HG02678 (cell line): Measurements from ENCODE around the gene MOAP1.
"Not testable (repeated sequence)": the region's sequence is repeated elsewhere in the genome, so short reads cannot be mapped to it uniquely, and the experiment has no call there.

Source experiments
- ATAC-seq: cut with Tn5 transposase; IDR thresholded peaks from one replicate; pipeline ENCODE4 v1.9.1; 2021; ENCODE audit warnings: mild to moderate bottlenecking, moderate library complexity; ENCODE audit not compliant: unreplicated experiment

MOAP1 gene

DNA sequence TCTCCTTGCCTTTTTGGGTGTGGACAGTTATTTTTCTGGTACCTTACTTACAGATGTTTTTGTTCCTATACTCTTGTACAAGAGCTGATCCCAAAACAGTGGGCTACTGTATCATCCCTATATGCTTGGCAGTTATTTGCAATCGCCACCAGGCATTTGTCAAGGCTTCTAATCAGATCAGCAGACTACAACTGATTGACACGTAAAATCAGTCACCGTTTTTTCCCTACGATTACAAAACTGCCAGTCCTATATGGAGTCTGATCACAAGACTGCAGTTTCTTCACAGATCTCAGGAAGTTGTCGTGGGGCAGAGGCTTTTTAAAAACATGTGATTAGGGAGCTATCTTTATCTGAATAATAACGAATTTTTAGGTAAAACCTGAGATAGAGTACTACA lies 1.8 kb upstream of the MOAP1 start:
- no peak for ATAC-seq

DNA sequence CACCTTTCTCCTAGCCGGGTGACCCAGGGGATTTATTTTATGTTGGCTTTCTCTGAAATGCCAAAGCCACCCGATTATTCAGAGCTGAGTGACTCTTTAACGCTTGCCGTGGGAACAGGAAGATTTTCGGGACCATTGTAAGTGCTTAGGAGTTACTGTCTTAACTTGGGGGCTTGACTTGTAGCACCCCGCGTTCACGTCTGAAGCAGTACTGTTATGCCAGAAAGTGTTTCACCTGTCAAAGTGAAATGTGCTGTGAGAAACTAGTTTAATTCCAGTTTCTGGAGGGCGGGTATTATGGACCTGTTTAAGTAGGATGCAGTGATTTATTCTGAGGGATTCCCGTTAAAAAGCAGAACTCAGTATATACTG lies 638 bp upstream of the MOAP1 start:
- peak; percentile 6 for ATAC-seq

DNA sequence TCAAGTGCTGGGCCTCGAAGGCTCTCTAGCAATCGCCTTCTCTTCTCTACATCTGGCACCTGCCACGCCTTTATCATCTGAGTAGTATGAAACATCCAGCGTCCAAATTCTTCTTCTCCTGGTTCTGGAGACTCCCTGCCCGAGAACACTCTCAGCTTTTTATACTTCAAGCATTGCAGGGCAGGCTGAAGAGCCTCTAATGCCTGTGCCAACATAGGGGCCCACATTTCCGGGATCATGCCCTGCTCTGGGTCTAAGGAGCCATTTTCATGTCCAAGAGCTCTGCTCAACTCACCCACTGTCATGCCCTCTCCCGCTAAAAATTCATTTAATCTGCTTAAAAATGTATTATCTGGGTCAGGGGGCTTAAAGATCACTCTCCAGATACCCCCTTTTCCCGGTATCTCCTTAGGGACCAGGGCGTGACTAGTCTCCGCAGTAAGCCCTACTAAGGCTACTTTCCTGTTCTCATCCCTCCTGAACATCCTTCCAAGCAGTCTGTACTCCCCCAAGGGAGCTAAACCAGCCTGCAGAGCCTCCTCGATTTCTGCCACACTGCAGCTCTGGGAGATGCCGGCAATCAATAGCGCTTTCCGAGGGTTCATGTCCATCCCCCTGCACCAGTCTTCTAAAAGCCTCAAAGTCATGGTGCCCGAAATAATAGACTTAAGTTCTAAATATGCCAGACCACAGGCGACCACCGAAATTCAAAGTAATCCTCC lies 940 bp downstream of the MOAP1 start:
- no peak for ATAC-seq

- no peak for ATAC-seq
Observed at GRCh38 chr14:93175492-93175891, 9.2 kb downstream of the MOAP1 start.

- not testable (repeated sequence) for ATAC-seq
Observed at GRCh38 chr14:93174731-93175130, 10.0 kb downstream of the MOAP1 start.

- ATAC-seq = no peak
Observed at GRCh38 chr14:93173943-93174395, 10.7 kb downstream of the MOAP1 start.

GRCh38 chr14:93171376-93171775 lies 13.3 kb downstream of the MOAP1 start:
- ATAC-seq = no peak

- not testable (repeated sequence) for ATAC-seq
Observed at GRCh38 chr14:93170141-93170540, 14.6 kb downstream of the MOAP1 start.

DNA sequence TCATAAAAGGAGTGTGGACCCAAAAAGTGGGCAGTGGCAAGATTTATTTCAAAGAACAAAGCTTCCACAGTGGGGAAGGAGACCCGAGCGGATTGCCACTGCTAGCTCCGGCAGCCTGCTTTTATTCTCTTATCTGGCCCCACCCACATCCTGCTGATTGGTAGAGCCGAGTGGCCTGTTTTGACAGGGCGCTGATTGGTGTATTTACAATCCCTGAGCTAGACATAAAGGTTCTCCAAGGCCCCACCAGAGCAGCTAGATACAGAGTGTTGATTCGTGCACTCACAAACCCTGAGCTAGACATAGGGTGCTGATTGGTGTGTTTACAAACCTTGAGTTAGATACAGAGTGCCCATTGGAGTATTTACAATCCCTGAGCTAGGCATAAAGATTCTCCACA lies 15.1 kb downstream of the MOAP1 start:
- not testable (repeated sequence) for ATAC-seq

- ATAC-seq = not testable (repeated sequence)
Observed at GRCh38 chr14:93168610-93169009, 16.1 kb downstream of the MOAP1 start.

- not testable (repeated sequence) for ATAC-seq
Observed at GRCh38 chr14:93165271-93166265, 19.1 kb downstream of the MOAP1 start.

DNA sequence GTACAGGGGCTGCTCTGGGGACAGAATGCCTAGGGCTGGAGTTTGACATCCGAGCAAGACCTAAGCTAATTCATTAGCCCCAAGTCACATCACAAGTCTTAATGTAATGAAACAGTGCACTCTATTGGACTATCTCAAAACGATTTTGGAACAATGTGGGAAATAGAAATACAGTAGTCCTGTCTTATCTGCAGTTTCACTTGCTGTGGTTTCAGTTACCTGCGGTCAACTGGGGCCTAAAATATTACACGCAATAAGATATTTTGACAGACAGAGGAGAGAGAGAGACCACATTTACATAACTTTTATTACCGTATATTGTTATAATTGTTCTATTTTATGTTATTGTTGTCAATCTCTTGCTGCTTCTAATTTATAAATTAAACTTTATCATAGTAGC lies 21.1 kb downstream of the MOAP1 start:
- ATAC-seq = peak; percentile 69

GRCh38 chr14:93161411-93161940 lies 23.2 kb downstream of the MOAP1 start:
- ATAC-seq = no peak

DNA sequence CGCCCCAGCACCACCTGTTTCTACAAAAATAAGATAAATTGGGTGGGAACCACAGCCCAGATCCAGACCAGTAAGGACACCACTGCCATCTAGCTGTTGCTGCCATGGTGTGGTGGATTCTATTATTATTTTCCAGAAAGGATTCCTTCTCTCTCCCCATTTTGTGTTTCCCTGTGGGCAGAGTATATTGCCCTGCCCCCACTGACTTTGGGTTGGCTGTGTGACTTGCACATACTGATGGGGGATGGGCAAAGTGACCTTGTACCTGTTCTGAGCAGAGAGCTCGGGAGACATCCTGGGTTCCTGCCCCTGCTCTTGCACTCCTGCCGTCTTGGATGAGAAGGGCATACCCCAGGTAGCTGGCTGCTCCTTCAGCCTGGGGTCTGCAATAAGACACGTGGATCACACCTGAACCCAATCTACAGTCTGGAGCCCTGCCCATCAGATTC lies 24.3 kb downstream of the MOAP1 start:
- no peak for ATAC-seq

DNA sequence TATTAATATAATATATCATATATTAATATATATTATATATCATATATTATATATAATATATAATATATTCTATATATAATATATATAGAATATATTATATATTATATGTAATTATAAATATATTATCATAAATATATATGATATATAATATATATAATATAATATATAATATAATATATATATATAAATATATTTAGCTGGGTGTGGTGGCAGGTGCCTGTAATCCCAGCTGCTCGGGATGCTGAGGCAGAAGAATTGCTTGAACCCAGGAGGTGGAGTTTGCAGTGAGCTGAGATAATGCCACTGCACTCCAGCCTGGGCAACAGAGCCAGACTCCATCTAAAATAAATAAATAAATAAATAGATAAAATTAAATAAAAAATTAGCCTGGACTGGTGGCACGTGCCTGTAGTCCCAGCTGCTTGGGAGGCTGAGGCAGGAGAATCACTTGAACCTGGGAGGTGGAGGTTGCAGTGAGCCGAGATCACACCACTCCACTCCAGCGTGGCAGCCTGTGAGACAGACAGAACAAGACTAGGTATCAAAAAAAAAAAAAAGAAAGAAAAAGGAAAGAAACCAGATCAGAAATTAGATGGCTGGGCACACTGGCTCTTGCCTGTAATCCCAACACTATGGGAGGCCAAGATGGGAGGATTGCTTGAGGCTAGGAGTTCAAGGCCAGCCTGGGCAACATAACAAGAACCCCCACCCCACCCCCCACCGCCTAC lies 24.9 kb downstream of the MOAP1 start:
- ATAC-seq = not testable (repeated sequence)

GRCh38 chr14:93158349-93158748 lies 26.3 kb downstream of the MOAP1 start:
- ATAC-seq = not testable (repeated sequence)

- ATAC-seq = no peak
Observed at GRCh38 chr14:93156693-93157369, 27.9 kb downstream of the MOAP1 start.

DNA sequence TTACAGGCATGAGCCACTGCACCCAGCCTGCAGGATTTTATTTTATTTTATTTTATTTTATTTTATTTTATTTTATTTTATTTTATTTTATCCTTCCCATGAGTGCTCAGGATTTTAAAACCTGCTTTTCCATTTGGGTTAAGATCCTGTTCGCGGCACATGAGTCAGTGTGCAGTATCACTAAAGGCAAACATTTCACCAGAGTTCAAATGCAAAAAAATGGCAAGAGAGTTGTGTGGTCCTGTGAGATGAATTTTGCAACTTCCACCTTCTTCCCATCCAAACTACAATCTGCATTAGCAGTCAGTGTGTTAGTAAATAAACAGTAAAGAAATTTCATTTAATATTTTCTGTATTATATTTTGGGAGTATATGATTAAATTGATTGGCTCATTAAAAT lies 29.0 kb downstream of the MOAP1 start:
- no peak for ATAC-seq

GRCh38 chr14:93153121-93153520 lies 31.6 kb downstream of the MOAP1 start:
- no peak for ATAC-seq
